Measurements from ENCODE around the gene MAP4K2. TPM values are rescaled to one million over a fixed set of nuclear protein-coding genes. Genes with fewer than 3 reads are reported as not detected.

MAP4K2 gene
- total RNA-seq, 1 donor: 70.8 TPM

- DNase-seq (ENCODE audit: low read depth in 2 of 3, low spot score in 2 of 3): peak; percentile 79 to 90 (median 85)
Measured at GRCh38 chr11:64743591-64744543, 59.1 kb downstream of the MAP4K2 start, which contains the start of gene RASGRP2. Gene RASGRP2, minus strand, starts transcription at chr11:64744142. Its CDS starts 1,276 bp downstream, at chr11:64742866.

- DNase-seq (ENCODE audit: low read depth in 2 of 3, low spot score in 2 of 3): peak; percentile 59 to 75 (median 68)
Measured at GRCh38 chr11:64742889-64743590, 60.0 kb downstream of the MAP4K2 start.

GRCh38 chr11:64742087-64742888, 60.7 kb downstream of the MAP4K2 start:
- peak in 2 of 3 donors; percentile 33 for DNase-seq (ENCODE audit: low read depth in 2 of 3, low spot score in 2 of 3)

GRCh38 chr11:64741375-64742086, 61.5 kb downstream of the MAP4K2 start:
- no peak for DNase-seq (ENCODE audit: low read depth in 2 of 3, low spot score in 2 of 3)

GRCh38 chr11:64739871-64740270, 63.1 kb downstream of the MAP4K2 start:
- no peak for DNase-seq (ENCODE audit: low read depth in 2 of 3, low spot score in 2 of 3)

- DNase-seq (ENCODE audit: low read depth in 2 of 3, low spot score in 2 of 3): no peak
Measured at GRCh38 chr11:64736654-64737053, 66.4 kb downstream of the MAP4K2 start.

- no peak for DNase-seq (ENCODE audit: low read depth in 2 of 3, low spot score in 2 of 3)
Measured at GRCh38 chr11:64735725-64736259, 67.2 kb downstream of the MAP4K2 start.

Other genes with a start within 250 kb of the MAP4K2 start
- gene SLC22A11, start 247.3 kb downstream of the MAP4K2 start, total RNA-seq: not detected
- not detected for gene SLC22A12, start 212.0 kb downstream of the MAP4K2 start, total RNA-seq
- 1.6 TPM for gene NRXN2, start 80.0 kb downstream of the MAP4K2 start, total RNA-seq
- 204 TPM for gene RASGRP2, start 59.1 kb downstream of the MAP4K2 start, total RNA-seq
- gene PYGM, start 43.2 kb downstream of the MAP4K2 start, total RNA-seq: 4.6 TPM
- gene SF1, start 24.7 kb downstream of the MAP4K2 start, total RNA-seq: 367 TPM
- gene MEN1, start 7.3 kb upstream of the MAP4K2 start, total RNA-seq: 66.5 TPM
- 7.5 TPM for gene CDC42BPG, start 41.4 kb upstream of the MAP4K2 start, total RNA-seq
- gene EHD1, start 75.4 kb upstream of the MAP4K2 start, total RNA-seq: 105 TPM
- 29.9 TPM for gene ATG2A, start 114.0 kb upstream of the MAP4K2 start, total RNA-seq
- gene PPP2R5B, start 121.5 kb upstream of the MAP4K2 start, total RNA-seq: 5.9 TPM
- gene GPHA2, start 132.7 kb upstream of the MAP4K2 start, total RNA-seq: not detected
- not detected for gene MAJIN, start 168.9 kb upstream of the MAP4K2 start, total RNA-seq
- 0.81 TPM for gene BATF2, start 193.8 kb upstream of the MAP4K2 start, total RNA-seq
- 171 TPM for gene ARL2, start 210.9 kb upstream of the MAP4K2 start, total RNA-seq
- 25.9 TPM for gene SNX15, start 224.2 kb upstream of the MAP4K2 start, total RNA-seq
- 12.4 TPM for gene SAC3D1, start 238.0 kb upstream of the MAP4K2 start, total RNA-seq